ENCODE data around the gene SLC66A2.

SLC66A2 gene

DNA sequence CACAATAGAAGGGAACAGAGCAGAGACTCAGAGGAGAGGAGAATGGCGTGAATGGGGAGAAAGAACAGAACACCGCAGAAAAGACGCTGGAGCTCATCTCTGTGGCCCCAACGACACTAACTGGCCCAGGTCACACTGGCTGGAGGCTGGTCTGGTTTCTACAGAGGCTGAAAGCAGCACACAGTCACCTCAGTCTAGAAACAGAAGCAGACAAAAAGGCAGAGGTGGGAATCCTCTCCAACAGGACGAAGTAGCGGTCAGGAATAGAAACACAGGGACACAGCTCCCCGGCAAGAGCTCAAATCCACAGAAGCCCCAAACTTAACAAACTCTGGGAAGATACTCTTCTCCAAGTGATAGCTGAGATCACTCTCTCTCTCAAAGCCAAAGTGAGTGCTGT lies 9.2 kb downstream of the SLC66A2 start:
- Mint-ChIP-seq H3K36me3 (ENCODE audit: low read depth) (peaks cover 45% of the 10 kb centered on the region), H3K27ac (peak overlapping the region in 2 of 3 experiments; percentile 28 to 69), H3K4me3 (no peak overlapping the region), H3K4me1 (peaks cover 57% of the 10 kb centered on the region), H3K9me3 (peaks cover 12% of the 10 kb centered on the region), H3K27me3 (ENCODE audit: low read depth) (peaks cover 4% of the 10 kb centered on the region)
- TF ChIP-seq, protein P1, sequence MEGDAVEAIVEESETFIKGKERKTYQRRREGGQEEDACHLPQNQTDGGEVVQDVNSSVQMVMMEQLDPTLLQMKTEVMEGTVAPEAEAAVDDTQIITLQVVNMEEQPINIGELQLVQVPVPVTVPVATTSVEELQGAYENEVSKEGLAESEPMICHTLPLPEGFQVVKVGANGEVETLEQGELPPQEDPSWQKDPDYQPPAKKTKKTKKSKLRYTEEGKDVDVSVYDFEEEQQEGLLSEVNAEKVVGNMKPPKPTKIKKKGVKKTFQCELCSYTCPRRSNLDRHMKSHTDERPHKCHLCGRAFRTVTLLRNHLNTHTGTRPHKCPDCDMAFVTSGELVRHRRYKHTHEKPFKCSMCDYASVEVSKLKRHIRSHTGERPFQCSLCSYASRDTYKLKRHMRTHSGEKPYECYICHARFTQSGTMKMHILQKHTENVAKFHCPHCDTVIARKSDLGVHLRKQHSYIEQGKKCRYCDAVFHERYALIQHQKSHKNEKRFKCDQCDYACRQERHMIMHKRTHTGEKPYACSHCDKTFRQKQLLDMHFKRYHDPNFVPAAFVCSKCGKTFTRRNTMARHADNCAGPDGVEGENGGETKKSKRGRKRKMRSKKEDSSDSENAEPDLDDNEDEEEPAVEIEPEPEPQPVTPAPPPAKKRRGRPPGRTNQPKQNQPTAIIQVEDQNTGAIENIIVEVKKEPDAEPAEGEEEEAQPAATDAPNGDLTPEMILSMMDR (IDR thresholded peaks at IDR 0.05; ENCODE audit: unreplicated experiment in 3 of 3): no peak

DNA sequence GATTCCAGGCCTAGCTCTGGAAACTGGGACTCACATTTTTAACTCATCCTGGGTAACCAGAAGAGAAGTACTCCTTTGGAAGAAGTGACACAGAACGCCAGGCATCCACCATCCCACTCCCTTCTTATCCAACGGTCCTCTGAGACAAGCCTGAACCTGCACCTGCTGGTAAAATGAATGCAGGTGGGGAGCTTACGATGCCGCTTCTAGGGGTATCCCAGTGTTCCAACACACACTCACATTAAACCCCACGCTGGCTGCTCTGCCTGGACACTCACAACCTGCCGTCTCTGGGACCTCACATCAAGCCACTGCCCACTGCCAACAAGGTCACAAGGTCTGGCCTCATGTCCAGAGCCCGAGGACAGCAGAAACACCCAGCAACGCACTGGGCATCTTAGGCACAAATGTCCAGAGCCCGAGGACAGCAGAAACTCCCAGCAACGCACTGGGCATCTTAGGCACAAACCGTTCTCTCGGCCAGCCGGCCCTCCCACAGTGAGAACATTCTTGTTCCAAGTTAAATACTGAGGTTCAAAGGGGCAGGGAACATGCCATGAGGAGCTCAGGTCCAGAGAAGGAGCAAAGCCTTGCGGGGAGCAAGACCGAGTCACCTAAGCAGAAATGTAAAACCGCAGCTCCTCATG lies 9.9 kb downstream of the SLC66A2 start:
- Mint-ChIP-seq H3K27me3 (ENCODE audit: low read depth) (peaks cover 4% of the 10 kb centered on the region), H3K27ac (peak overlapping the region in 1 of 3 experiments; percentile 69)
- TF ChIP-seq, protein P1 (IDR thresholded peaks at IDR 0.05; ENCODE audit: unreplicated experiment in 3 of 3): no peak

DNA sequence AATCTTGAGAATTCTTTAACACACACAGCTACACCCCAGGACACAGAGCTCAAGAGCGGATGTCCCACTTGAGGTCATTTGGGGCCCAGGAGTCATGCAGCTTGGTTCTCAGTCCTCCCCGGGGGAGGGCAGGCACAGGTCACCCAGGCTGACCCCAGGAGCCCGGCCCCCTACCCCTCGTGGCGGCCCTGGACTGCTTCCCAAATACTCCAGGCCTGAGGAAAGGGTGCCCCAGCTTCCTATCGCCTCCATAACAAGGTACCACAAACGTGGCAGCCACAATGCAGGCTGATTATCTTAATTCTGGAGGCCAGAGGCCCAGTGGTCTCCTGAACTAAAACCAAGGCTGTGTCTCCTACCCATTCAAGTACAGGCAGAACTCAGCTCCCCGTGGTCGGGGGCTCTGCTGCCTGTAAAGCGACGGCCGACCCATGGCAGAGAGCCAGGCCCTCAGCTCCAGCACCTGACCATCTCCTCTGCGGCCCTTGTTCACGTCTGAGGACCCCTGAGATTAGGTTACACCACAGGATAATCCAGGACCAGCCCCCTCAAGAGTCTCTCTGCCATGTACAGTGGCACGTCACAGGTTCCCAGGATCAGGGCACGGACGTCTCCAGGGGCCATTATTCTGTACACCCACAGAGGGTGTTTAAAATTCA lies 10.5 kb downstream of the SLC66A2 start:
- Mint-ChIP-seq H3K27ac (no peak overlapping the region), H3K9me3 (peaks cover 19% of the 10 kb centered on the region), H3K4me1 (peaks cover 48% of the 10 kb centered on the region), H3K36me3 (ENCODE audit: low read depth) (peaks cover 58% of the 10 kb centered on the region), H3K4me3 (no peak overlapping the region), H3K27me3 (ENCODE audit: low read depth) (peaks cover 4% of the 10 kb centered on the region)
- TF ChIP-seq, protein P1 (IDR thresholded peaks at IDR 0.05; ENCODE audit: unreplicated experiment in 3 of 3): no peak

More for the DNA sequence above, 9.9 kb downstream of the SLC66A2 start:
- peaks cover 53% of the 10 kb centered on the region for H3K4me1 Mint-ChIP-seq
- peaks cover 51% of the 10 kb centered on the region for H3K36me3 Mint-ChIP-seq (ENCODE audit: low read depth)
- H3K9me3 Mint-ChIP-seq: peaks cover 19% of the 10 kb centered on the region
- H3K4me3 Mint-ChIP-seq: no peak overlapping the region

DNA sequence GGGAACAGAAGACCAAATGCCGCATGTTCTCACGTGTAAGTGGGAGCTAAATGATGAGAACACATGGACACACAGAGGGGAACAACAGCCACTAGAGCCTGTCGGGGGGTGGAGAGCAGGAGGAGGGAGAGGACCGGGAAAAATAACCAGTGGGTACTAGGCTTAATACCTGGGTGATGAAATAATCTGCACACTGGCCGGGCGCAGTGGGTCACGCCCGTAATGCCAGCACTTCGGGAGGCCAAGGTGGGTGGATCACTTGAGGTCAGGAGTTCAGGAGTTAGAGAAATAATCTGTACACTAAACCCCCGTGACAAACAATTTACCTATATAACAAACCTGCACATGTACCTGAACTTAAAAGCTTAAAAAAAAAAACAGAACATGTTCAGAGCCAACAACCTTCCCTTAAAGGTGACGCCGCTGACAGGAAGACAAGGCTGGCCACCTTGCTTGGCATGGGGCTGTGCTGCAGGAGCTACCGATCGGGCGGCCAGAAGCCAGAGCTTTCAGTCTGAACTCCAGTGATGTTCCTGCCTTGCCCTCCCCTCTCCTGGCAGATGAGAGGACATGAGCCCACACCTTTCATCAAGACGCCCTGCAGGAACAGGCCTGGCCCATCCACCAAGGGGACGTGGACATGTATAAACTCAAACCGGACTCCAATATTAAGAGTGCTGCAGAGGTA lies 11.2 kb downstream of the SLC66A2 start:
- H3K4me1 Mint-ChIP-seq: peaks cover 41% of the 10 kb centered on the region
- TF ChIP-seq, protein P1 (IDR thresholded peaks at IDR 0.05; ENCODE audit: unreplicated experiment in 3 of 3): no peak
- no peak overlapping the region for H3K27ac Mint-ChIP-seq
- H3K27me3 Mint-ChIP-seq (ENCODE audit: low read depth): peaks cover 4% of the 10 kb centered on the region
- H3K9me3 Mint-ChIP-seq: peaks cover 22% of the 10 kb centered on the region
- H3K36me3 Mint-ChIP-seq (ENCODE audit: low read depth): peaks cover 65% of the 10 kb centered on the region
- no peak overlapping the region for H3K4me3 Mint-ChIP-seq

DNA sequence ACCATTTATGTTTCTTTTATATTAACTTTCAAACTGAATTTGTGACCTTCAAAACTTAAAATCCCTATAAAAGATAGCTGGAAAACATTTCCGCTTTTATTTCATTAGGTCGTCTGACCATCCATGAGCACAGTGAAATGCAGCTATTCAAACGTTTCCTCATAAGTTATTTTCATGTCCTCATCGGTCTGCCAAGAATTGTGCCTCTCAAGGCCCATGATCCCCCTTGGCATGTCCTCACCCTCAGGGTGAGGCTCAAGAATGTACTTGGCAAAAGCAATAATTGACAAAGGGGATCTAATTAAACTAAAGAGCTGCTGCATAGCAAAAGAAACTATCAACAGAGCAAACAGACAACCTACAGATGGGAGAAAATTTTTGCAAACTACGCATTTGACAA lies 12.4 kb downstream of the SLC66A2 start:
- TF ChIP-seq, protein P1 (IDR thresholded peaks at IDR 0.05; ENCODE audit: unreplicated experiment in 3 of 3): no peak
- Mint-ChIP-seq H3K9me3 (peaks cover 26% of the 10 kb centered on the region), H3K27ac (peak overlapping the region in 1 of 3 experiments; percentile 44), H3K4me3 (no peak overlapping the region), H3K4me1 (peaks cover 34% of the 10 kb centered on the region), H3K36me3 (ENCODE audit: low read depth) (peaks cover 76% of the 10 kb centered on the region), H3K27me3 (ENCODE audit: low read depth) (no peaks in the 10 kb centered on the region)

Measured in nephron (organoid).